BE2C (cell line): ENCODE results near the gene SPACA4.

Experiments
- DNase-seq: peaks from one replicate; pipeline ENCODE4 v3.0.0-alpha.2; 2020
- H3K27me3 ChIP-seq: fragments of 250-450 bp; sonication (Bioruptor Pico); 2 replicates; pipeline ENCODE4 v1.5.1; 2020; ENCODE audit warnings: mild to moderate bottlenecking
- H3K36me3 ChIP-seq: fragments of 250-450 bp; sonication (Bioruptor Pico); 2 replicates; pipeline ENCODE4 v1.5.1; 2020; ENCODE audit warnings: mild to moderate bottlenecking
- H3K4me1 ChIP-seq: fragments of 250-450 bp; sonication (Bioruptor Pico); 2 replicates; pipeline ENCODE4 v1.5.1; 2020
- H3K4me3 ChIP-seq: 2 replicates; pipeline ENCODE4 v1.5.1; 2011; ENCODE audit warnings: low read depth, low read length
- H3K9me3 ChIP-seq: fragments of 250-450 bp; sonication (Bioruptor Pico); 2 replicates; pipeline ENCODE4 v1.5.1; 2020
- CTCF ChIP-seq: IDR thresholded peaks from 2 replicates; pipeline ENCODE4 v1.5.1; 2012; ENCODE audit warnings: mild to moderate bottlenecking, low read depth, low read length

Gene SPACA4

GRCh38 chr19:48578891-48579290, 27.7 kb upstream of the SPACA4 start:
- no peak for DNase-seq
- no peaks in the 10 kb centered on the region for H3K36me3 ChIP-seq
- no peak for TF ChIP-seq CTCF
- no peaks in the 10 kb centered on the region for H3K9me3 ChIP-seq
- no peaks in the 10 kb centered on the region; the same call in 1 of the 2 replicates for H3K4me1 ChIP-seq
- no peak overlapping the region for H3K4me3 ChIP-seq
- H3K27me3 ChIP-seq, result no peaks in the 10 kb centered on the region

- Histone ChIP-seq H3K27me3 (no peaks in the 10 kb centered on the region), H3K4me1 (no peaks in the 10 kb centered on the region), H3K9me3 (no peaks in the 10 kb centered on the region), H3K36me3 (no peaks in the 10 kb centered on the region), H3K4me3 (no peak overlapping the region)
- DNase-seq, result no peak
- no peak for TF ChIP-seq CTCF
Observed at GRCh38 chr19:48582168-48582567, 24.4 kb upstream of the SPACA4 start.

GRCh38 chr19:48587387-48587786, 19.2 kb upstream of the SPACA4 start:
- H3K4me3 ChIP-seq, result no peak overlapping the region
- TF ChIP-seq CTCF, result no peak
- DNase-seq, result no peak
- H3K27me3 ChIP-seq, result no peaks in the 10 kb centered on the region
- no peaks in the 10 kb centered on the region for H3K36me3 ChIP-seq
- no peaks in the 10 kb centered on the region for H3K4me1 ChIP-seq
- H3K9me3 ChIP-seq, result no peaks in the 10 kb centered on the region

- Histone ChIP-seq H3K9me3 (no peaks in the 10 kb centered on the region), H3K4me3 (peak overlapping the region; percentile 47), H3K4me1 (no peaks in the 10 kb centered on the region), H3K27me3 (no peaks in the 10 kb centered on the region), H3K36me3 (no peaks in the 10 kb centered on the region)
- peak; percentile 90 for TF ChIP-seq CTCF
- peak; percentile 94 for DNase-seq
Observed at GRCh38 chr19:48588670-48589401, 17.7 kb upstream of the SPACA4 start.

- no peaks in the 10 kb centered on the region for H3K9me3 ChIP-seq
- H3K27me3 ChIP-seq, result no peaks in the 10 kb centered on the region
- no peak for DNase-seq
- H3K4me1 ChIP-seq, result no peaks in the 10 kb centered on the region
- no peaks in the 10 kb centered on the region for H3K36me3 ChIP-seq
- H3K4me3 ChIP-seq, result no peak overlapping the region
- TF ChIP-seq CTCF, result 0 out of 2 replicates have a peak, but pooled peaks have one; percentile 5
Observed at GRCh38 chr19:48591021-48591420, 15.5 kb upstream of the SPACA4 start.

- TF ChIP-seq CTCF, result no peak
- H3K36me3 ChIP-seq, result no peaks in the 10 kb centered on the region
- H3K4me1 ChIP-seq, result no peaks in the 10 kb centered on the region
- no peak for DNase-seq
- no peak overlapping the region for H3K4me3 ChIP-seq
- no peaks in the 10 kb centered on the region for H3K9me3 ChIP-seq
- peaks cover 12% of the 10 kb centered on the region for H3K27me3 ChIP-seq
Observed at GRCh38 chr19:48595171-48595570, 11.4 kb upstream of the SPACA4 start.
